ENCODE results near the gene ARHGAP15. TPM values are rescaled to one million over a fixed set of nuclear protein-coding genes. Genes with fewer than 3 reads are reported as not detected.
A peak's percentile ranks its signal among the peaks of the same experiment; 100 is the strongest.

The ARHGAP15 gene
- total and polyA plus RNA-seq, 4 donors = 3.8 to 17.9 (median 13.2) TPM

GRCh38 chr2:143144813-143145455 lies 15.7 kb downstream of the ARHGAP15 start (continued):
- TF ChIP-seq REST (IDR thresholded peaks at IDR 0.05) (no peak), FOXA1 (IDR thresholded peaks at IDR 0.05) (no peak), RXRA (IDR thresholded peaks at IDR 0.05) (no peak)

GRCh38 chr2:143146366-143146765 lies 17.1 kb downstream of the ARHGAP15 start:
- Histone ChIP-seq H3K4me1 (ENCODE audit: control insufficient read depth in 4 of 4, insufficient read depth in 4 of 4, low read length in 3 of 4) (peaks cover 0 to 5% (median 1%) of the 10 kb centered on the region in 4 donors), H3K9ac (ENCODE audit: low read depth in 1 of 2, low read length in 2 of 2) (no peak overlapping the region), H3K36me3 (ENCODE audit: control insufficient read depth in 4 of 4, insufficient read depth in 3 of 4, low read depth in 1 of 4, low read length in 3 of 4) (no peaks in the 10 kb centered on the region), H3K27ac (ENCODE audit: low read depth in 1 of 2, low read length in 2 of 2) (no peak overlapping the region), H3K4me3 (ENCODE audit: low read depth in 1 of 3, low read length in 3 of 3) (no peak overlapping the region), H3K9me3 (ENCODE audit: control insufficient read depth in 4 of 4, low read length in 3 of 4) (no peaks in the 10 kb centered on the region), H3K27me3 (ENCODE audit: control insufficient read depth in 4 of 4, insufficient read depth in 4 of 4, low read length in 3 of 4) (no peaks in the 10 kb centered on the region)
- TF ChIP-seq FOXA2 (IDR thresholded peaks at IDR 0.05) (no peak), RXRA (IDR thresholded peaks at IDR 0.05) (peak in 1 of 2 donors; percentile 16)
- WGBS = 37% methylated on average over 1 of the region's 1 CpG
- no peak for DNase-seq (ENCODE audit: low spot score)

GRCh38 chr2:143146815-143147530 lies 17.8 kb downstream of the ARHGAP15 start:
- Histone ChIP-seq H3K9me3 (ENCODE audit: control insufficient read depth in 4 of 4, low read length in 3 of 4) (no peaks in the 10 kb centered on the region), H3K4me1 (ENCODE audit: control insufficient read depth in 4 of 4, insufficient read depth in 4 of 4, low read length in 3 of 4) (peaks cover 0 to 5% (median 1%) of the 10 kb centered on the region in 4 donors), H3K36me3 (ENCODE audit: control insufficient read depth in 4 of 4, insufficient read depth in 3 of 4, low read depth in 1 of 4, low read length in 3 of 4) (no peaks in the 10 kb centered on the region), H3K27me3 (ENCODE audit: control insufficient read depth in 4 of 4, insufficient read depth in 4 of 4, low read length in 3 of 4) (no peaks in the 10 kb centered on the region), H3K27ac (ENCODE audit: low read depth in 1 of 2, low read length in 2 of 2) (no peak overlapping the region), H3K9ac (ENCODE audit: low read depth in 1 of 2, low read length in 2 of 2) (no peak overlapping the region), H3K4me3 (ENCODE audit: low read depth in 1 of 3, low read length in 3 of 3) (no peak overlapping the region)
- no peak for DNase-seq (ENCODE audit: low spot score)
- TF ChIP-seq FOXA1 (IDR thresholded peaks at IDR 0.05) (no peak), ATF3 (IDR thresholded peaks at IDR 0.05) (no peak), TAF1 (conservative IDR thresholded peaks at IDR 0.05) (no peak), HNF4G (IDR thresholded peaks at IDR 0.05) (no peak), FOXA2 (IDR thresholded peaks at IDR 0.05) (no peak), EGR1 (IDR thresholded peaks at IDR 0.05; ENCODE audit: low read depth in 2 of 2) (no peak), ZBTB33 (IDR thresholded peaks at IDR 0.05) (no peak), GABPA (IDR thresholded peaks at IDR 0.05 in 1 of 2, conservative IDR thresholded peaks at IDR 0.05 in 1 of 2) (no peak), RXRA (IDR thresholded peaks at IDR 0.05) (no peak), HNF4A (conservative IDR thresholded peaks at IDR 0.05) (no peak), MAX (IDR thresholded peaks at IDR 0.05) (no peak)
- WGBS = 83% methylated on average over 7 of the region's 7 CpGs

Measured in liver (tissue), 9 donors.